AG09319 (cell line): Measurements from ENCODE around the gene ZBTB12.

Experiments
- DNase-seq: peaks from one replicate; pipeline ENCODE4 v3.0.0-alpha.2; 2010; ENCODE audit warnings: low read depth; ENCODE audit errors: extremely low read depth
- CTCF ChIP-seq: IDR thresholded peaks from 2 replicates; pipeline ENCODE4 v1.5.1; 2011; ENCODE audit warnings: low read depth, mild to moderate bottlenecking, inconsistent platforms, low read length, moderate library complexity

Gene ZBTB12

DNA sequence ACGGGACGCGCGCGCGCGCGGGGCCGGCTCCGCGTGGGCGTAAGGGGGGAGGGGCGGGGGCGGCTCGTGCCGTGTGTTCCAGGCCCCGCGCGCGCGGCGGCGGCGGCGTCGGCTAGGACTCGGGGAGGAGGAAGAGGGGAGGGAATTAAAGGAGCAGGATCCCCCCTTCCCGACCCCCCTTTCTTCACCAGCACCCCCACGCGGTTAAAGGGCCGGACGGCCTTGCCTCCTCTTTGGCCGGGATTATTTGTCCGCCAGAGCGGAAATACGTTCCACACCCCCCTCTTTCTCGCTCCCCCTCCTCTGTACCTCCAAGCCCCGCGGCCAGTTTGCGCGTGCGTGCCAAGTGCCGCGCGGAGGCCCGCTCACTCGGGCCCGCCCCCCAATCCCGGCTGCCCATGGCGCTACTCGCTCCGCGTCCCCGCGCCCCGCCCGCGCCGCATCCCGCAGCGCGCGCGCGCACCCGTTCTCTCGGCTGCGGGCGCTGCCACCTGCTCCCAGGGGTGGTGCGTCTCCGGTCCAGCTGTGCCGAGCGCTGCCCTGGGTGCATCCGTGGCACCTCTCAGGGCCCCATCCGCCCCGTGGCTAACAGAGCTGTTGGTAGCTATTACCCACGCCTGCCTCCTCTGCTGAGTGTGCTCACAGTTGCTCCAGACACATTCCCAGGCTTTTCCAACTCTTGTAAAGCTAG is at the start of gene ZBTB12:
TSS of gene ZBTB12 (minus strand) at position 134 of the 691 bp plus-strand sequence. CDS start 781 bp downstream, outside the sequence.
- no peak for TF ChIP-seq CTCF
- peak; percentile 94 for DNase-seq

DNA sequence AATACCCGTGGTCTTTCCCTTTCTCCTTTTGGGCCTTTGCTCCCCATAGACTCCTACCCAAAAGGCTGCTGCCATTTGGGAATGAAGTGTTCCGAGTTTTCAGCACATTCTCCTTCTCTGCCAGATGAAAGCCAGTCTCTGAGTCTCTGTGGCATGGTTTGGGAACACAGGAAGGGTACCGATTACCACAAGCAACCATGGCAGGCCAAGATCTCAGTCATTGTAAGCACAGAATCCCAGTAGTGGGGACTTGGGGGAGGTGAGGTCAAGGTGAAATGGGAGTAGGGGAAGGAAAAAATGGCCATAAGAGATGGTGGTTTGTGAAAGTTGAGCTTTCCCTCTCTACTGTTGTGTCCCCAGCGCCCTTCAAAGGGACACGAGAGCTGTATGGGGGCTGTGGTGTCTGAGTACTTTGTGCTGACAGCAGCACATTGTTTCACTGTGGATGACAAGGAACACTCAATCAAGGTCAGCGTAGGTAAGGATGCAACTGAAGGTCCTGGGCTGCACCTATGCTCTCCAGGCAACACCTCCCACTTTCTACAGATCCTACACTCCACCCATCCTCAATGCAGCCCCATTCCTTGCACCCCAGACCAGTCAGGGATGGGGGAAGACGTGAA is 48.2 kb upstream of the ZBTB12 start:
- no peak for TF ChIP-seq CTCF
- DNase-seq = no peak

GRCh38 chr6:31948753-31949413 is 47.0 kb upstream of the ZBTB12 start:
- no peak for TF ChIP-seq CTCF
- DNase-seq = no peak

DNA sequence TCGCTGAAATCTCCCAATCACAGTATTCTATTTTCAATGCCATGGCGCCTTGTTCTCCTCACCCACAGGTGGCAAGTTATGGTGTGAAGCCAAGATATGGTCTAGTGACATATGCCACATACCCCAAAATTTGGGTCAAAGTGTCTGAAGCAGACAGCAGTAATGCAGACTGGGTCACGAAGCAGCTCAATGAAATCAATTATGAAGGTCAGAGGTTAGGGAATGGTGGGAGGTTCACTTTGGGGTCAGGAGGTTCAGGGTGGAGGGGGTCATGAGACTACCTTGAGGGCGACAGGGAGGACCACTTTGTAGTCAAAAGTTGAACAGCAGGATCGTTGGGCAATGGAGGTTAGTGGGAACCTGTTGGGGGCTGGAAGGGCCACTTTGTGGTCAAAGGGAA is 46.4 kb upstream of the ZBTB12 start:
- no peak for DNase-seq
- TF ChIP-seq CTCF = no peak

DNA sequence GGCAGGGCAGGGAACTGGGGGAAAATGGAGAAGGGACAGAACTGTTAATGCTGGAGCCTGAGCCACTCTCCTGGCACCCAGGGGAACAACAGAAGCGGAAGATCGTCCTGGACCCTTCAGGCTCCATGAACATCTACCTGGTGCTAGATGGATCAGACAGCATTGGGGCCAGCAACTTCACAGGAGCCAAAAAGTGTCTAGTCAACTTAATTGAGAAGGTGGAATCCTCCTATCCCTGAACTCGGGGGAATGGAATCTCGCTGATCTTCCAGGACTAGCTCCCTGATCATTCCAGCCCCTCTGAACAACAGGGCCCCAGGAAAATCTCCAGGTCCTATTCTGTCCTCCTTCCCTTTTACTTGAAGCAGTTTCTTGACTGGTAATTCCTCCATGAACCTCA is 46.0 kb upstream of the ZBTB12 start:
- TF ChIP-seq CTCF = no peak

DNA sequence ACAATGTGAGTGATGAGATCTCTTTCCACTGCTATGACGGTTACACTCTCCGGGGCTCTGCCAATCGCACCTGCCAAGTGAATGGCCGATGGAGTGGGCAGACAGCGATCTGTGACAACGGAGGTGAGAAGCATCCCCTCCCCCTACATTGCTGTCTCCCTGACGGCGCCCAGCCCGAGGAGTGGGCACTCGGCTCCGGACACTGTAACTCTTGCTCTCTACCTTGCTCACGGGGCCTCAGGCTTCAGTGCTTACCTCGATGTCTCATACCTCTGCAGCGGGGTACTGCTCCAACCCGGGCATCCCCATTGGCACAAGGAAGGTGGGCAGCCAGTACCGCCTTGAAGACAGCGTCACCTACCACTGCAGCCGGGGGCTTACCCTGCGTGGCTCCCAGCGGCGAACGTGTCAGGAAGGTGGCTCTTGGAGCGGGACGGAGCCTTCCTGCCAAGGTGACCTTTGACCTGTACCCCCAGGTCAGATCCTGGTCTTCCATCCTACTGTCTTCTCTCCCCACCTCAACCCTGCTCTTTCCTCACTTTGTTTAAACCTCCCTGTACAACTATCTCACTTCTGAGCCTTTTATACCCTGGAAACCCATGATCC is 45.3 kb upstream of the ZBTB12 start:
- DNase-seq = no peak
- no peak for TF ChIP-seq CTCF

More for the DNA sequence above, 46.0 kb upstream of the ZBTB12 start:
- no peak for DNase-seq
